ENCODE results near the gene SLC6A2.

The SLC6A2 gene

DNA sequence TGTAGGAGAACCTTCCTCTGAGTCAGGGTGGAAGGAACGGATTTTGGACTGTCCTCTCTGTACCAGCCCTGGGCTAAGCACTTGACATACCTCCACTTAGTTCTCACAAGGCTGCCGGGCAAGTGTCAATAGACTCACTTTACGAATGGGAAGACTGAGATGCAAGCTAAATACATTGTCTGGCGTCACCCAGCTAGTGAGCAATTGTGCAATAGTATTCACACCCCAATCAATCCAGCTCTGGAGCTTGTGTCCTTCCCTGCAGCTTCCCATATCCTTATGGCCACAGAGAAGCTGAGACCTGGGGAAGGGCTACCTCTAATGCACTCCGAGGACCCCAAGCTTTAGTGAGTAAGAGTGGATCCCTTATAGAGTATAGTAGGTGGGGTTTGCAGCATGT lies 39.8 kb downstream of the SLC6A2 start:
- H3K27ac ChIP-seq (ENCODE audit: low read depth in 2 of 2, low read length in 2 of 2): no peak overlapping the region
- no peak overlapping the region for H3K9ac ChIP-seq (ENCODE audit: low read depth in 1 of 2, low read length in 2 of 2)
- peaks cover 0 to 2% of the 10 kb centered on the region in 2 donors for H3K27me3 ChIP-seq (ENCODE audit: control insufficient read depth in 2 of 2, insufficient read depth in 2 of 2, low read length in 2 of 2)
- H3K9me3 ChIP-seq (ENCODE audit: control insufficient read depth in 2 of 2, low read length in 2 of 2): no peaks in the 10 kb centered on the region
- H3K4me1 ChIP-seq (ENCODE audit: control insufficient read depth in 2 of 2, insufficient read depth in 2 of 2, low read length in 2 of 2): no peaks in the 10 kb centered on the region
- no peak overlapping the region for H3K4me3 ChIP-seq (ENCODE audit: low read length in 2 of 2)
- H3K36me3 ChIP-seq (ENCODE audit: control insufficient read depth in 2 of 2, insufficient read depth in 2 of 2, low read length in 2 of 2): no peaks in the 10 kb centered on the region

DNA sequence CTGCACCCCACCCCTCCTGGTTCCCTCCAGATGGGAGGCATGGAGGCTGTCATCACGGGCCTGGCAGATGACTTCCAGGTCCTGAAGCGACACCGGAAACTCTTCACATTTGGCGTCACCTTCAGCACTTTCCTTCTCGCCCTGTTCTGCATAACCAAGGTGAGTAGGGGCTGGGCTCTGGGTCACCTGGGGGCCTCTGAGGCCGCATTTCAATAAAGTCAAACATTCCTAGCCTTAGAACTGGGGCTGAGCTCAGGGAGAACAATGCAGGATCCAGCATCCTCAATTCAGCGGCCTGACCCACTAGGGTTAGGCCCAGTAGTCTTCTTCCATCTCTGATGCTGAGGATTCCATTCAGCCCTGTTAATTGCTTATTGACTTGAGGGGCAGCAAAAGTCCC lies 42.1 kb downstream of the SLC6A2 start:
- Histone ChIP-seq H3K36me3 (ENCODE audit: control insufficient read depth in 2 of 2, insufficient read depth in 2 of 2, low read length in 2 of 2) (no peaks in the 10 kb centered on the region), H3K27ac (ENCODE audit: low read depth in 2 of 2, low read length in 2 of 2) (no peak overlapping the region), H3K4me3 (ENCODE audit: low read length in 2 of 2) (no peak overlapping the region), H3K9me3 (ENCODE audit: control insufficient read depth in 2 of 2, low read length in 2 of 2) (no peaks in the 10 kb centered on the region), H3K9ac (ENCODE audit: low read depth in 1 of 2, low read length in 2 of 2) (no peak overlapping the region), H3K4me1 (ENCODE audit: control insufficient read depth in 2 of 2, insufficient read depth in 2 of 2, low read length in 2 of 2) (no peaks in the 10 kb centered on the region), H3K27me3 (ENCODE audit: control insufficient read depth in 2 of 2, insufficient read depth in 2 of 2, low read length in 2 of 2) (peaks cover 0 to 2% of the 10 kb centered on the region in 2 donors)

DNA sequence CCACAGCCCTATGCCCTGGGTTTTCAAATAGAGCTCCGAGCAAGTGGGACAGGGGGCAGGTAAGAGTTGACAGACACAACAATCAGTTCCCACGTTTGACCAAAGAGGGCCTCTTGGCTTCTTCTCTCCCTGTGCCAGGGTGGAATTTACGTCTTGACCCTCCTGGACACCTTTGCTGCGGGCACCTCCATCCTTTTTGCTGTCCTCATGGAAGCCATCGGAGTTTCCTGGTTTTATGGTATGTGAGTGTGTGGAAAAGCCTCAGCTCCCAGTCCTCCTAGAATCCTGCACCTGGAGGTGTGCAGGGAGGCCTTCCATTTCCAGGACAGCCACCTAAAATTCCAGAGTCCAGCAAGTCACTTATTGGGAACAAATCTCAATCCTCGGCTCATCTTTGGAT lies 42.5 kb downstream of the SLC6A2 start:
- Histone ChIP-seq H3K9me3 (ENCODE audit: control insufficient read depth in 2 of 2, low read length in 2 of 2) (no peaks in the 10 kb centered on the region), H3K36me3 (ENCODE audit: control insufficient read depth in 2 of 2, insufficient read depth in 2 of 2, low read length in 2 of 2) (no peaks in the 10 kb centered on the region), H3K9ac (ENCODE audit: low read depth in 1 of 2, low read length in 2 of 2) (no peak overlapping the region)

DNA sequence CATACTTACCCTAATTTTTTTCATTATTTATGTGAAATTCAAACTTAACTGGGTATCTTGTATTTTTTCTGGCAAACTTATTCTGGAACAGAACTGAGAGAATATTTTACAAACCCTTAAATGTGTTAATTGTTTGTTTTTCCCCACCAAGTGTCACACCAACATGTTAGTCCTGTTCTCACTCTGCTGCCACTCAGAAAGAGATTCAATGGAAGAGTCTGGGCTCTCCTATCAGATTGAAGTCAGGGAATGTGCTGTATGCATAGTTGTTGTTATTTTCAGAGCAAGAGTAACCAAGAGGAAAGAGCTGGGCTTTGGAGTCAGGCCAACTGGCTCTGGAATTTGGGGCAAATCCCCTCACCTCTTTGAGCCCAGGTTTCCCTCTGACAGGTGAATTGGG lies 43.2 kb downstream of the SLC6A2 start:
- no peaks in the 10 kb centered on the region for H3K4me1 ChIP-seq (ENCODE audit: control insufficient read depth in 2 of 2, insufficient read depth in 2 of 2, low read length in 2 of 2)
- H3K9me3 ChIP-seq (ENCODE audit: control insufficient read depth in 2 of 2, low read length in 2 of 2): no peaks in the 10 kb centered on the region
- H3K27me3 ChIP-seq (ENCODE audit: control insufficient read depth in 2 of 2, insufficient read depth in 2 of 2, low read length in 2 of 2): peaks cover 0 to 2% of the 10 kb centered on the region in 2 donors
- H3K36me3 ChIP-seq (ENCODE audit: control insufficient read depth in 2 of 2, insufficient read depth in 2 of 2, low read length in 2 of 2): no peaks in the 10 kb centered on the region
- H3K27ac ChIP-seq (ENCODE audit: low read depth in 2 of 2, low read length in 2 of 2): no peak overlapping the region
- no peak overlapping the region for H3K4me3 ChIP-seq (ENCODE audit: low read length in 2 of 2)
- no peak overlapping the region for H3K9ac ChIP-seq (ENCODE audit: low read depth in 1 of 2, low read length in 2 of 2)

More for the DNA sequence above, 42.5 kb downstream of the SLC6A2 start:
- Histone ChIP-seq H3K27me3 (ENCODE audit: control insufficient read depth in 2 of 2, insufficient read depth in 2 of 2, low read length in 2 of 2) (peaks cover 0 to 2% of the 10 kb centered on the region in 2 donors), H3K4me3 (ENCODE audit: low read length in 2 of 2) (no peak overlapping the region), H3K4me1 (ENCODE audit: control insufficient read depth in 2 of 2, insufficient read depth in 2 of 2, low read length in 2 of 2) (no peaks in the 10 kb centered on the region), H3K27ac (ENCODE audit: low read depth in 2 of 2, low read length in 2 of 2) (no peak overlapping the region)

DNA sequence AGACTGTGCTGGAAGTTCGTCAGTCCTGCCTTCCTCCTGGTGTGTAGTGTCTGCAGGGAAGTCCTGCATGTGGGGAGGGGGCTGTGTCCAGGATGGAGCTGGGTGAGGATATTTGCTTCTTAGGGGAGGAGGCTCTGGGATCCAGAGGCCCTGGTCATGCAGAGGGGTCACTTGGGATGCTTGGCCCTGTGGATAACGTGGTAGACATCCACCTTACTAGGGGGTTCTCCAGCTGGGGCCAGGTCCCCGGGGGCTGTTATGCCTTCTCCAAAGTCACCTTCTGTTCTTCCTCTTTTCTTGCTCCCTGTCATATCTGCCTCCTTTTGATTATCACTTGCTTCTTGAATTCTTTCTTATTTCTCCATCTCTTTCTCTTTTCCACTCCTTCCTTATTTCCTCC lies 43.8 kb downstream of the SLC6A2 start:
- no peaks in the 10 kb centered on the region for H3K9me3 ChIP-seq (ENCODE audit: control insufficient read depth in 2 of 2, low read length in 2 of 2)
- H3K4me1 ChIP-seq (ENCODE audit: control insufficient read depth in 2 of 2, insufficient read depth in 2 of 2, low read length in 2 of 2): no peaks in the 10 kb centered on the region
- H3K27ac ChIP-seq (ENCODE audit: low read depth in 2 of 2, low read length in 2 of 2): no peak overlapping the region
- H3K4me3 ChIP-seq (ENCODE audit: low read length in 2 of 2): no peak overlapping the region
- H3K36me3 ChIP-seq (ENCODE audit: control insufficient read depth in 2 of 2, insufficient read depth in 2 of 2, low read length in 2 of 2): no peaks in the 10 kb centered on the region
- H3K27me3 ChIP-seq (ENCODE audit: control insufficient read depth in 2 of 2, insufficient read depth in 2 of 2, low read length in 2 of 2): peaks cover 0 to 2% of the 10 kb centered on the region in 2 donors
- H3K9ac ChIP-seq (ENCODE audit: low read depth in 1 of 2, low read length in 2 of 2): no peak overlapping the region

DNA sequence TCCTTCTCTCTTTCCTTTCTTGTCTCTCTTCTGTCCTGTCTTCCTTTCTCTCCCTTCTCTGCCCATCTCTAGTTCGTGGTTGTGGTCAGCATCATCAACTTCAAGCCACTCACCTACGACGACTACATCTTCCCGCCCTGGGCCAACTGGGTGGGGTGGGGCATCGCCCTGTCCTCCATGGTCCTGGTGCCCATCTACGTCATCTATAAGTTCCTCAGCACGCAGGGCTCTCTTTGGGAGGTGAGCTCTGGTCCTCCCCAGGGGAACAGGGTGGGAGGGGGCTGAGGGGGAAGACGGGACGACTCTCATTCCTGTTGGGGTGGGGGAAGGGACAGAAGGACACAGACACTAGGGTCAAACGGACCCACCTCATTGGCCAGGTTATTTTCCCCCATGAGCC lies 44.3 kb downstream of the SLC6A2 start:
- Histone ChIP-seq H3K27me3 (ENCODE audit: control insufficient read depth in 2 of 2, insufficient read depth in 2 of 2, low read length in 2 of 2) (peaks cover 0 to 2% of the 10 kb centered on the region in 2 donors), H3K4me3 (ENCODE audit: low read length in 2 of 2) (no peak overlapping the region), H3K36me3 (ENCODE audit: control insufficient read depth in 2 of 2, insufficient read depth in 2 of 2, low read length in 2 of 2) (no peaks in the 10 kb centered on the region), H3K4me1 (ENCODE audit: control insufficient read depth in 2 of 2, insufficient read depth in 2 of 2, low read length in 2 of 2) (no peaks in the 10 kb centered on the region), H3K9me3 (ENCODE audit: control insufficient read depth in 2 of 2, low read length in 2 of 2) (no peaks in the 10 kb centered on the region), H3K27ac (ENCODE audit: low read depth in 2 of 2, low read length in 2 of 2) (no peak overlapping the region), H3K9ac (ENCODE audit: low read depth in 1 of 2, low read length in 2 of 2) (no peak overlapping the region)

DNA sequence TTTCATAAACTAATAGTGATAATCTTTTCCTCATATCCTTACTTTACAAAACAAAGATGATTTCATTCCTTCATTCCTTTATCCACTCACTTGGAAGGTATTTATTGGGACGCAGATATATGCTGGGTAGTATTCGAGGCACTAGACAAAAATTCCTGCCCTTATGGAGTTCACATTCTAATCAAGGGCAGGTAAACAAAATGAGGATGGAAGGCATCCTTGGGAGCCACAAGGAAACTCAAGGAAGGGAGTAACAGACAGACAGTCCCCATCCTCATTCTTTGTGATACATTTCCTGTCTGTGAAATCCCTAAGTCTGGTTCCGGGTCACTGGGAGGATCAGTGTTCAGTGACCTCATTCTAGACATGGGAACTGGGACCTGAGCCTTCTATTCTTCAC lies 45.2 kb downstream of the SLC6A2 start:
- Histone ChIP-seq H3K4me1 (ENCODE audit: control insufficient read depth in 2 of 2, insufficient read depth in 2 of 2, low read length in 2 of 2) (no peaks in the 10 kb centered on the region), H3K4me3 (ENCODE audit: low read length in 2 of 2) (no peak overlapping the region), H3K27ac (ENCODE audit: low read depth in 2 of 2, low read length in 2 of 2) (no peak overlapping the region), H3K27me3 (ENCODE audit: control insufficient read depth in 2 of 2, insufficient read depth in 2 of 2, low read length in 2 of 2) (peaks cover 0 to 2% of the 10 kb centered on the region in 2 donors), H3K9ac (ENCODE audit: low read depth in 1 of 2, low read length in 2 of 2) (no peak overlapping the region), H3K9me3 (ENCODE audit: control insufficient read depth in 2 of 2, low read length in 2 of 2) (no peaks in the 10 kb centered on the region), H3K36me3 (ENCODE audit: control insufficient read depth in 2 of 2, insufficient read depth in 2 of 2, low read length in 2 of 2) (no peaks in the 10 kb centered on the region)

DNA sequence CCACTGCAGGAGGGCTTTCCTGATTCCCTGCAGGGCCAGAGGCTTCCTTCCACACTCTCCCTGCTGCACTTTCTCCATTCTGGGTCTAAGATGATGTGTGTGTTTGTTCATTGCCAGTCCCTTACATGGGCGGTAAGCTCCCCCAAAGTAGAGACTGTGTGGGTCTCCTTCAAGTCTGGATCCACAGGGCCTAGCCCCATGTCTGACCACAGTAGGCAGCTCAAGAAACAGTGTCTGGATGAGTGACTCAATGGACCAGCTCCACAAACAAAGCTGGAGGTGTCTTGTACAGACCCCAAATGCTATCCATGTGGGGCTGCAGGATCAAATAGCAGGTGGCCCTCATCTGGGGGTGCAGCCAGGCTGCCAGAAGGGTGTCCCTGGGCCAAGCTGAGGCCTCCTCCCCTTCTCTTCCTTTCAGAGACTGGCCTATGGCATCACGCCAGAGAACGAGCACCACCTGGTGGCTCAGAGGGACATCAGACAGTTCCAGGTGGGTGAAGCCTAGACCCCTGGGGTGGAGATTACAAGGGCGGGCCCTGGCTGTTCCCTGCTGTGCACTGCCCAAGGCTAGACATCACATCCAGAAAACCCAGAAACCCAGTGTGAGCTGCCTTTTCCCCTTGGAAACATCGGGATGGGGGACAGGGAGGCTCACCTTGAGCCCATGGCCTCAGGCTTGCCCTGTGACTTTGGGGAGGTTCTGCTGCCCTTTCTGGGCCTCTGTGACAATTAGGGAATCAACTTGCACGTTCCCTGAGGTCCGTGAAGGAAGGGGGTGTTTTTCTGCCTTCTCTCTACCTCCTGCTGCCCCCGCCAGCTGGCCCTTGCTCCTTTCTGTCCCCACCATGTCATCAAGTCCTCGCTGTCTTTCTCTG lies 45.9 kb downstream of the SLC6A2 start:
- no peaks in the 10 kb centered on the region for H3K36me3 ChIP-seq (ENCODE audit: control insufficient read depth in 2 of 2, insufficient read depth in 2 of 2, low read length in 2 of 2)
- H3K4me3 ChIP-seq (ENCODE audit: low read length in 2 of 2): no peak overlapping the region
- no peak overlapping the region for H3K9ac ChIP-seq (ENCODE audit: low read depth in 1 of 2, low read length in 2 of 2)
- peaks cover 0 to 2% of the 10 kb centered on the region in 2 donors for H3K27me3 ChIP-seq (ENCODE audit: control insufficient read depth in 2 of 2, insufficient read depth in 2 of 2, low read length in 2 of 2)
- no peaks in the 10 kb centered on the region for H3K4me1 ChIP-seq (ENCODE audit: control insufficient read depth in 2 of 2, insufficient read depth in 2 of 2, low read length in 2 of 2)
- no peak overlapping the region for H3K27ac ChIP-seq (ENCODE audit: low read depth in 2 of 2, low read length in 2 of 2)
- no peaks in the 10 kb centered on the region for H3K9me3 ChIP-seq (ENCODE audit: control insufficient read depth in 2 of 2, low read length in 2 of 2)

DNA sequence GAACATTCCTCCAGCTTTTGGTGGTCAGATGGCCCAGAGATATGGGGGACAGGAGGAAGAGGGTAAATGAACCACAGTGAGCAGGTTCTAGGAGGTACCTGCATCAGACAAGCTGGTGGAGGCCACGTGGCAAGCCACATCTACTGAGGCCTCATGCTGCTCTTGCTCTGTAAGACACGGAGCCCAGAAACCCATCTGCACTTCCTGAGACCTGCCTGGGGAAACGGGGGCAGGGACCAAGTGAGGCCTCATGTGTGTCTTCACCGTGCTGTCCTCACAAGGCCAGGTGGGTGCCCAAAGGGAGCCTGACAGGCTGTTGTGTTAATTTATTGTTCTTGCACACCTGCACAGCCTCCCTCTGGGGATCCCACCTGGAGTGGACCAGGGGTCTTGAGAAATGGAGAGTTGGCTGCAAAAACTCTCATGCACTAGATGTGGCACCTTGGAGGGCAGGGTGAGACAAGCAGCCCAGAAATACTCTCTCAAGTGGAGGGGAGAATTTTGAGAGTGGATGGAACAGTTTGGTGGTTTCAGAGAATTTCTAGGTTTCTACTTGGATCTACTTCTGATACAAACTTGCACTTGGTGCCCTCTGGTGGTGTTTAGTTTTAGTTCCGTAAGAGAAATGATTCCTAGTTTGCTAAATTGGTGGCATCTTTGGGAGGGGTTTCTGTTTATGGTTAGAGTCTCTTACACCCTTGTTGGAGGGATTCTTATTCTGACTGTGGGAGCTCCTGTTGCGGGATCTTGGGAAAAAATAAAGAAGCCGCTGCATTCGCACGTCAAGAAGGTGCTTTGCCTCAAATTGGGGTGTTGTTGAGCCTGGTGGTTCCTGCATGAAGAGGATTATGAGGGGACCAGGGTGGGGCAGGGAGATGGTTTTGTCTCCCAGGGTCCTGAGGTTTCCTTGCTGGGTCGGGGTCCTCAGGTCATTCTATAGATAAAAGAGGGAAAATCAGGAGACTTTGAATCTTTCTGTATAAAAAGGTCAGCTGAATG lies 47.5 kb downstream of the SLC6A2 start:
- Histone ChIP-seq H3K4me1 (ENCODE audit: control insufficient read depth in 2 of 2, insufficient read depth in 2 of 2, low read length in 2 of 2) (no peaks in the 10 kb centered on the region), H3K9ac (ENCODE audit: low read depth in 1 of 2, low read length in 2 of 2) (no peak overlapping the region), H3K4me3 (ENCODE audit: low read length in 2 of 2) (no peak overlapping the region), H3K9me3 (ENCODE audit: control insufficient read depth in 2 of 2, low read length in 2 of 2) (no peaks in the 10 kb centered on the region), H3K27ac (ENCODE audit: low read depth in 2 of 2, low read length in 2 of 2) (no peak overlapping the region), H3K36me3 (ENCODE audit: control insufficient read depth in 2 of 2, insufficient read depth in 2 of 2, low read length in 2 of 2) (no peaks in the 10 kb centered on the region), H3K27me3 (ENCODE audit: control insufficient read depth in 2 of 2, insufficient read depth in 2 of 2, low read length in 2 of 2) (peaks cover 0 to under 1% of the 10 kb centered on the region in 2 donors)
